ENCODE data around the gene CLDN10.
A peak's percentile ranks its signal among the peaks of the same experiment; 100 is the strongest.

Gene CLDN10

DNA sequence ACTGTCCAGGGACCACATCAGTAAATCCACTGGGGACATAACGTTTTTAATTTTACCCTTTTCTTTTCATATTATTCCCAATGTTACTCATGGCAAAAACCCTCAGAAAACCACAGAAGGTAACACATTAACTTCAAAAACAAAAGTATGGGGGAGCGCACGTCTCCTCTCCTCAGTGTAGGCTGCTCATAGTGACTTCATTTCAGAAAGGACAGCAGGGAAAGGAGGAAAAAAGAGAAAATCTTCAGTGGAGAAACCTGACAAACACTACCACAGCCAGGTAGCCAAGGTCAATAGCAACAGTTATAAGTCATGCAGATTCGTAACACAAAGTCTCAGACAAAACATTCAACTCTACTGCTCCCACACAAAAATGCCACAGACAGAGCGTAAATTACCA lies 70.6 kb downstream of the CLDN10 start:
- Mint-ChIP-seq H3K27me3 (peaks cover 12 to 41% of the 10 kb centered on the region in 2 donors), H3K27ac (no peak overlapping the region), H3K4me1 (no peaks in the 10 kb centered on the region), H3K36me3 (no peaks in the 10 kb centered on the region), H3K9me3 (no peaks in the 10 kb centered on the region), H3K4me3 (no peak overlapping the region)
- ATAC-seq (replicated peaks) (no peak), DNase-seq (no peak)

GRCh38 chr13:95624020-95624419 lies 71.5 kb downstream of the CLDN10 start:
- H3K9me3 Mint-ChIP-seq: no peaks in the 10 kb centered on the region
- peaks cover 12 to 46% of the 10 kb centered on the region in 2 donors for H3K27me3 Mint-ChIP-seq
- ATAC-seq (replicated peaks) (peak; percentile 34 to 55), DNase-seq (no peak)
- no peak overlapping the region for H3K27ac Mint-ChIP-seq
- no peaks in the 10 kb centered on the region for H3K36me3 Mint-ChIP-seq
- no peaks in the 10 kb centered on the region for H3K4me1 Mint-ChIP-seq
- no peak overlapping the region for H3K4me3 Mint-ChIP-seq

DNA sequence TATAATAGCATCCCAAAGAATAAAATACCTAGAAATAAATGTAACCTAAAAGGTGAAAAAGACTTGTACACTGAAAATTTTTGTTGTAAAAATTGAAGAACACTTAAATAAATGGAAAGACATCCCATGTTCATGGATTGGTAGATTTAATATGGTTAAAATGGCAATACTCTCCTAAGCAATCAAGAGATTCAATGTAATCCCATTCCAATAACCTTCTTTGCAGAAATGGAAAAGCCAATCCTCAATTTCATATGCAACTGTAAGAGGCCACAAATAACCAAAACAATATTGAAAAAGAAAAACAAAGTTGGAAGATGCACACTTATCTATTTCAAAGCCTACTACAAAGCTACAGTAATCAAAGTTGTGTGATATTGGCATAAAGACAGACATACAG lies 74.2 kb downstream of the CLDN10 start:
- DNase-seq: no peak
- H3K4me1 Mint-ChIP-seq: no peaks in the 10 kb centered on the region
- H3K27me3 Mint-ChIP-seq: peaks cover 6 to 35% of the 10 kb centered on the region in 2 donors
- H3K27ac Mint-ChIP-seq: no peak overlapping the region
- H3K4me3 Mint-ChIP-seq: no peak overlapping the region
- H3K9me3 Mint-ChIP-seq: no peaks in the 10 kb centered on the region
- H3K36me3 Mint-ChIP-seq: no peaks in the 10 kb centered on the region
- ATAC-seq (replicated peaks): no peak

DNA sequence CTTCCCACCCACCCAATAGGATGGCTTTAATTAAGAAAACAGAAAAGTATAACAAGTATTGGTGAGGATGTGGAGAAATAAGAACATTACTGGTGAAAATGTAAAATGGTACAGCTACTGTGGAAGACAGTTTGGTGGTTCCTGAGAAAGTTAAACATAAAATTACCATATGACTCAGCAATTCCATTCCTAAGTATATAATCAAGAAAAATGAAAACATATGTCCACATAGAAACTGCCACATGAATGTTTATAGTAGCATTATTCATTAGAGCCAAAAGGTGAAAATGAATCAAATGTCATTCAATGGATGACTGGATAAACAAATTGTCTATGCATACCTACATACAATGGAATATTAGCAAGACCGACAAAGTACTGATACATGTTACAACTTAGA lies 75.1 kb downstream of the CLDN10 start:
- peaks cover 0 to 1% of the 10 kb centered on the region in 2 donors for H3K36me3 Mint-ChIP-seq
- ATAC-seq (replicated peaks) (no peak), DNase-seq (no peak)
- H3K4me3 Mint-ChIP-seq: no peak overlapping the region
- H3K4me1 Mint-ChIP-seq: no peaks in the 10 kb centered on the region
- H3K9me3 Mint-ChIP-seq: no peaks in the 10 kb centered on the region
- peaks cover 10 to 34% of the 10 kb centered on the region in 2 donors for H3K27me3 Mint-ChIP-seq
- H3K27ac Mint-ChIP-seq: no peak overlapping the region

GRCh38 chr13:95628488-95628887 lies 76.0 kb downstream of the CLDN10 start:
- ATAC-seq (replicated peaks): no peak
- Mint-ChIP-seq H3K9me3 (no peaks in the 10 kb centered on the region), H3K27me3 (peaks cover 12 to 32% of the 10 kb centered on the region in 2 donors), H3K4me3 (no peak overlapping the region), H3K27ac (no peak overlapping the region), H3K36me3 (peaks cover 0 to 1% of the 10 kb centered on the region in 2 donors), H3K4me1 (no peaks in the 10 kb centered on the region)
- DNase-seq: no peak

DNA sequence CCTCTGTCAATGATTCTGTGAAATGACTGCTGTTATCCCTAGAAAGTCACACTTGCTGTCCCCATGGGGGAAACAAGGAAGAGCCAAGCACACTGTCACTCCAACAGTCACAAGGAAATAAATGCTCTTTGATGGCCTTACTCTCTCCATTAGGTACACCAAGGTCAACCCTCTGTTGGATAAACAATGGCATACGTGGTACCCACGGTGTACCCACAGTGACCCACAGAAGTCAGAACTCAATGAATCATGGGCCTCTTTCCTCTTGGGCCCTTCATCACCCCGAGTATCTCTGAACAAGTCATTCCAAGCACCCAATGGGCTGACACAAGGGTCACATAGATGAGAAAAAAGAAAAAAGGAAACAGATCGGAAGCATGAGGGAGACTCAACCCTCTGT lies 76.6 kb downstream of the CLDN10 start:
- Mint-ChIP-seq H3K4me3 (no peak overlapping the region), H3K27me3 (peaks cover 14 to 35% of the 10 kb centered on the region in 2 donors), H3K36me3 (peaks cover 0 to 1% of the 10 kb centered on the region in 2 donors), H3K9me3 (no peaks in the 10 kb centered on the region), H3K27ac (no peak overlapping the region), H3K4me1 (no peaks in the 10 kb centered on the region)
- DNase-seq (no peak), ATAC-seq (replicated peaks) (no peak)
